ENCODE measurements around the gene PLD3. TPM values are rescaled to one million over a fixed set of nuclear protein-coding genes. Genes with fewer than 3 reads are reported as not detected.

Gene PLD3
- total and polyA plus RNA-seq, 2 donors (not counting 3 experiments of a cell fraction or from before 2014, with no cell fraction given): 166 to 479 TPM

- H3K36me3 ChIP-seq (ENCODE audit: control insufficient read depth in 2 of 2, extremely low read depth in 1 of 2, insufficient read depth in 2 of 2, low read length in 2 of 2): peaks cover 0 to 3% of the 10 kb centered on the region in 2 experiments
- peaks cover 7% of the 10 kb centered on the region for H3K4me1 ChIP-seq (ENCODE audit: control insufficient read depth, extremely low read depth, insufficient read depth, low read length)
- FAIRE-seq: peak; percentile 42
- no peak overlapping the region for H3K4me3 ChIP-seq (replicated peaks in 1 of 3; ENCODE audit: insufficient read depth in 1 of 3, low read depth in 1 of 3, low read length in 3 of 3)
- no peak overlapping the region for H3K27ac ChIP-seq (ENCODE audit: insufficient read depth, low read depth, low read length)
- TF ChIP-seq CTCF (IDR thresholded peaks at IDR 0.05; ENCODE audit: extremely low read depth in 1 of 2, insufficient read depth in 1 of 2, low read depth in 1 of 2, low read length in 2 of 2): no peak
- no peak for TF ChIP-seq POLR2A (IDR thresholded peaks at IDR 0.05; ENCODE audit: low read depth, low read length)
- no peak for TF ChIP-seq JUN (IDR thresholded peaks at IDR 0.05; ENCODE audit: borderline replicate concordance, insufficient read depth, insufficient read length, low read depth)
- TF ChIP-seq MYC (IDR thresholded peaks at IDR 0.05; ENCODE audit: low read depth, low read length): no peak
- no peak for TF ChIP-seq FOS (IDR thresholded peaks at IDR 0.05; ENCODE audit: borderline replicate concordance, insufficient read depth, low read length)
- TF ChIP-seq MAX (IDR thresholded peaks at IDR 0.05; ENCODE audit: insufficient read depth, insufficient read length): no peak
- TF ChIP-seq GATA2 (IDR thresholded peaks at IDR 0.05; ENCODE audit: insufficient read depth, insufficient read length, low read depth, low read length): no peak
- TF ChIP-seq EZH2 (IDR thresholded peaks at IDR 0.05; ENCODE audit: borderline replicate concordance, low read depth, low read length, severe bottlenecking): no peak
- no peak for TF ChIP-seq POLR2AphosphoS5 (IDR thresholded peaks at IDR 0.05; ENCODE audit: insufficient read depth, low read depth, low read length)
- DNase-seq (ENCODE audit: low read depth, low spot score): no peak
- no peaks in the 10 kb centered on the region for H3K9me1 ChIP-seq (replicated peaks; ENCODE audit: control insufficient read depth, extremely low read depth, insufficient read depth, low read length)
- POLR2A ChIA-PET: no interaction called here
- H2AFZ ChIP-seq (ENCODE audit: low read depth, low read length): no peak overlapping the region
- H3K27me3 ChIP-seq (ENCODE audit: control insufficient read depth in 2 of 2, insufficient read depth in 2 of 2, low read length in 2 of 2): no peaks in the 10 kb centered on the region
- dilution Hi-C loops (cut with MboI; ENCODE audit: extremely low pct_ligation_motif_present, low sequenced_read_pairs): no loop called here
- H3K9me3 ChIP-seq (replicated peaks; ENCODE audit: control insufficient read depth, insufficient read depth, low read length): no peaks in the 10 kb centered on the region
- H4K20me1 ChIP-seq (replicated peaks; ENCODE audit: control insufficient read depth, extremely low read depth, insufficient read depth, low read length): no peaks in the 10 kb centered on the region
- BruUV-seq (replicated peaks): no TSS peak
- CTCF ChIA-PET: no interaction called here
- no peaks in the 10 kb centered on the region for H3K79me2 ChIP-seq (ENCODE audit: control insufficient read depth, insufficient read depth, low read length)
- no peak overlapping the region for H3K9ac ChIP-seq (replicated peaks; ENCODE audit: extremely low read depth, insufficient read depth, low read length)
- no peak overlapping the region for H3K4me2 ChIP-seq (ENCODE audit: insufficient read depth, low read length)
- intact Hi-C loops (cut with micrococcal nuclease): no loop called here
These were observed 13.7 kb downstream of the PLD3 start for GRCh38 chr19:40362160-40362559.

Measured in endothelial cell of umbilical vein (primary cell).